ENCODE data around the gene WWC2.
A peak's percentile ranks its signal among the peaks of the same experiment; 100 is the strongest.

Gene WWC2

DNA sequence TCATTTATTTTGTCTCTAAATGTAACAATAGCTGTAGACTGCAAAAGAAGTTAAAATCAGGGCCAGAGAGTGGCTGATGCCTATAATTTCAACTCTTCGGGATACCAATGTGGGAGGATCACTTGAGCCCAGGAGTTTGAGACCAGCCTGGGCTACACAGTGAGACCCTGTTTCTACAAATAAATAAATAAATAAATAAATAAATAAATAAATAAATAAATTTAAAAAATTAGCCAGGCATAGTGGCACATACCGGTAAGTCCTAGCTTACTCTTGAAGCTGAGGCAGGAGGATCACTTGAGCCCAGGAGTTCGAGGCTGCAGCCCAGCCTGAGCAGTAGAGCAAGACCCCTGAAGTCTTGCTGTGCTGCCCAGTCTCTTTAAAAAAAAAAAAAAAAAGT is 79.1 kb downstream of the WWC2 start:
- no peak for DNase-seq (ENCODE audit: low read depth)
- H3K4me3 ChIP-seq (ENCODE audit: low read depth, low read length) = no peak overlapping the region
- TF ChIP-seq, protein P1, sequence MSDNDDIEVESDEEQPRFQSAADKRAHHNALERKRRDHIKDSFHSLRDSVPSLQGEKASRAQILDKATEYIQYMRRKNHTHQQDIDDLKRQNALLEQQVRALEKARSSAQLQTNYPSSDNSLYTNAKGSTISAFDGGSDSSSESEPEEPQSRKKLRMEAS (IDR thresholded peaks at IDR 0.05; ENCODE audit: low read depth, low read length) = no peak
- TF ChIP-seq MYC (IDR thresholded peaks at IDR 0.05; ENCODE audit: low read depth, low read length) (no peak), POLR2A (IDR thresholded peaks at IDR 0.05; ENCODE audit: extremely low read depth, insufficient read length) (no peak)
- TF ChIP-seq, protein P2, sequence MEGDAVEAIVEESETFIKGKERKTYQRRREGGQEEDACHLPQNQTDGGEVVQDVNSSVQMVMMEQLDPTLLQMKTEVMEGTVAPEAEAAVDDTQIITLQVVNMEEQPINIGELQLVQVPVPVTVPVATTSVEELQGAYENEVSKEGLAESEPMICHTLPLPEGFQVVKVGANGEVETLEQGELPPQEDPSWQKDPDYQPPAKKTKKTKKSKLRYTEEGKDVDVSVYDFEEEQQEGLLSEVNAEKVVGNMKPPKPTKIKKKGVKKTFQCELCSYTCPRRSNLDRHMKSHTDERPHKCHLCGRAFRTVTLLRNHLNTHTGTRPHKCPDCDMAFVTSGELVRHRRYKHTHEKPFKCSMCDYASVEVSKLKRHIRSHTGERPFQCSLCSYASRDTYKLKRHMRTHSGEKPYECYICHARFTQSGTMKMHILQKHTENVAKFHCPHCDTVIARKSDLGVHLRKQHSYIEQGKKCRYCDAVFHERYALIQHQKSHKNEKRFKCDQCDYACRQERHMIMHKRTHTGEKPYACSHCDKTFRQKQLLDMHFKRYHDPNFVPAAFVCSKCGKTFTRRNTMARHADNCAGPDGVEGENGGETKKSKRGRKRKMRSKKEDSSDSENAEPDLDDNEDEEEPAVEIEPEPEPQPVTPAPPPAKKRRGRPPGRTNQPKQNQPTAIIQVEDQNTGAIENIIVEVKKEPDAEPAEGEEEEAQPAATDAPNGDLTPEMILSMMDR (IDR thresholded peaks at IDR 0.05; ENCODE audit: low read depth, low read length) = no peak

DNA sequence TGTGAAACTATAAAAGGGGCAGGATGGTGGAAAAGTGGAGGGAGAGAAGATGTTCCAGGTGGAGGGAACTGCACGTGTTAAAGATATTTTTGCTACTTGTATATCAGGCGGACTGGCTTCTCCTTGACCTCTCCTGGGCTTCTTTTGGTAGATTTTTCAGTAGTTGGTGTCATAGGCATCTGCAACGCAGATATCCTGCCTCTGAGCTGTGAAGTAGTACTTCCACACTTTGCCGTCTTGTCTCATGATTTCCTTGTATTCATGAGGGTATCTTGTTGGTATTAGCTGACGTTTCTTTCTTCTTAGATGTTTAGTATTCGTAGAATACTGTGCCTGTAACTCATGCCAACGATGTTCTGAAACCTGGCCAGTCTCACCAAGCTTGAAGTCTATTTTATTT is 81.0 kb downstream of the WWC2 start:
- DNase-seq (ENCODE audit: low read depth) = no peak
- TF ChIP-seq, protein P2 (IDR thresholded peaks at IDR 0.05; ENCODE audit: low read depth, low read length) = no peak
- no peak for TF ChIP-seq MYC (IDR thresholded peaks at IDR 0.05; ENCODE audit: low read depth, low read length)
- no peak for TF ChIP-seq POLR2A (IDR thresholded peaks at IDR 0.05; ENCODE audit: extremely low read depth, insufficient read length)
- TF ChIP-seq, protein P1 (IDR thresholded peaks at IDR 0.05; ENCODE audit: low read depth, low read length) = no peak
- H3K4me3 ChIP-seq (ENCODE audit: low read depth, low read length) = no peak overlapping the region

DNA sequence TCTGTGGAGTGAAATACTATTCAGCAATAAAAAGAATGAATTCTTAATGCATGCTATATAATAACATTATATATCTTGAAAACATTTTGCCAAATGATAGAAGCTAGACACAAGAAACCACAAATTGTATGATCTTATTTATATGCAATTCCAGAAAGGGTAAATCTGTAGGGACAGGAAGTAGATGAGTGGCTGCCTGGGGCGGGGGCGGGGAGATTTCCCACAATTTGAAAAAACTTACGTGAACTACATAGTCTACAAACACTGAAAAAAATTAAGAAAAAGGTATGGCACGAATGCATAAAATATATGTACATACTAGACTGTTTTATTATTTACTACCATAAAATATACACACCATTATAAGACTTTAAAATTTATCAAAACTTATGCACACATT is 81.6 kb downstream of the WWC2 start:
- no peak for DNase-seq (ENCODE audit: low read depth)
- TF ChIP-seq POLR2A (IDR thresholded peaks at IDR 0.05; ENCODE audit: extremely low read depth, insufficient read length) = no peak
- TF ChIP-seq, protein P2 (IDR thresholded peaks at IDR 0.05; ENCODE audit: low read depth, low read length) = no peak
- no peak for TF ChIP-seq MYC (IDR thresholded peaks at IDR 0.05; ENCODE audit: low read depth, low read length)
- TF ChIP-seq, protein P1 (IDR thresholded peaks at IDR 0.05; ENCODE audit: low read depth, low read length) = no peak
- H3K4me3 ChIP-seq (ENCODE audit: low read depth, low read length) = no peak overlapping the region

DNA sequence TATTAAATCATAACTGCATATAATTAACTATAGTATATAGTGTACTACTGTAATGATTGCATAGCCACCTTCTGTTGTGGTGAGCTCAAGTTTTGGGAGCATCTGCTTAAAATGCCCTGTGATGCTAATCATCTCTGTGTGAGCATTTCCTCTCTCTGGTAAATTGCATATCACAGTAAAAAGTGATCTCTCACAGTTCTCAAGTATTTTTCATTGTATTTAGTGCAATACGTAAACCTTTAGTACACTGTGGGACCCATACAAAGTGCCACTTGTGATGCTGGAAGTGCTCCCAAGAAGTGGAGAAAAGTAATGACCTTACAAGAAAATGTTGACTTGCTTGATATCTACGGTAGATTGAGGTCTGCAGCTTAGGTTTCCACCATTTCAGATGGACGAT is 82.0 kb downstream of the WWC2 start:
- TF ChIP-seq, protein P2 (IDR thresholded peaks at IDR 0.05; ENCODE audit: low read depth, low read length) = no peak
- TF ChIP-seq, protein P1 (IDR thresholded peaks at IDR 0.05; ENCODE audit: low read depth, low read length) = no peak
- TF ChIP-seq POLR2A (IDR thresholded peaks at IDR 0.05; ENCODE audit: extremely low read depth, insufficient read length) (no peak), MYC (IDR thresholded peaks at IDR 0.05; ENCODE audit: low read depth, low read length) (no peak)
- no peak overlapping the region for H3K4me3 ChIP-seq (ENCODE audit: low read depth, low read length)
- no peak for DNase-seq (ENCODE audit: low read depth)

DNA sequence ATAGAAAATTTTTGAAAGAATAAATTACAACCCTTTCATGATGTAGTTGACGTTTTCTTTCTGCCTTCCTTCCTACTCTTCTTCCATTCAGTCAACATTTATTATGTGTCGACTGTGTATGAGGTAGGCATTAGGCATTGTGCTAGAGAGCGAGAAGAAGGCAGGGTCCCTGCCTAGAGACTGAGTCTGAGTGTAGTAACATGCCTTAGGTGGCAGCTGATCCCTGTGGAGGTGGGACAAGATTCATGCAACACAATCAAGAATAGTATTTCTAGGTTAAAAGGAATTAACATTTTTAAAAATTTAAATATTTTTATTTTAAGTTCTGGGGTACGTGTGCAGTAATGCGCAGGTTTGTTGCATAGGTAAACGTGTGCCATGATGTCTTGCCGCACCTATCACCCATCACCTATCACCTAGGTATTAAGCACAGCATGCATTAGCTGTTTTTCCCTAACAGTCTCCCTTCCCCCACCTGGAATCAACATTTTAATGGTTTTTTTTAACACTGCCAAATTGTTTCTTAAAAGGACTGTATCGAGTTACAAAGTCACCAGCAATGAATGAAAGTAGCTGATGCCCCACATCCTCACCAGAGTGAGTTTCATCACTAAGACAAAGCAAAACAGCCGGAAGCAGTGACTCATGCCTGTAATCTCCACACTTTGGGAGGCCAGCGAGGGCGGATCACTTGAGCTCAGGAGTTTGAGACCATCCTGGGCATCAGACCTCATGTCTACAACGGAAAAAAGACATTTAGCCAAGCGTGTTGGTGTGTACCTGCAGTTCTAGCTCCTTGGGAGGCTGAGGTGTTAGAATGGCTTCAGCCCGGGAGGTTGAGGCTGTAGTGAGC is 84.0 kb downstream of the WWC2 start:
- TF ChIP-seq, protein P1 (IDR thresholded peaks at IDR 0.05; ENCODE audit: low read depth, low read length) = 0 out of 2 replicates have a peak, but pooled peaks have one; percentile 14
- TF ChIP-seq MYC (IDR thresholded peaks at IDR 0.05; ENCODE audit: low read depth, low read length) = no peak
- no peak for TF ChIP-seq POLR2A (IDR thresholded peaks at IDR 0.05; ENCODE audit: extremely low read depth, insufficient read length)
- TF ChIP-seq, protein P2 (IDR thresholded peaks at IDR 0.05; ENCODE audit: low read depth, low read length) = no peak
- peak; percentile 94 for DNase-seq (ENCODE audit: low read depth)

More for the DNA sequence above, 84.0 kb downstream of the WWC2 start:
- no peak overlapping the region for H3K4me3 ChIP-seq (ENCODE audit: low read depth, low read length)

All from NB4 (cell line).